WTC11 (cell line): ENCODE data around the gene SLC35F2. TPM values are rescaled to one million over a fixed set of nuclear protein-coding genes. Genes with fewer than 3 reads are reported as not detected.

Experiments
- ATAC-seq: fragments of 200-7000 bp; cut with Tn5 transposase; 2 replicates; pipeline ENCODE4 v1.10.0; 2021; ENCODE audit warnings: mild to moderate bottlenecking, moderate library complexity
- CTCF ChIA-PET: fragments of 300-600 bp; sonication (Branson Sonifier 250); formaldehyde crosslinking; loops from one replicate; lab custom pipeline; 2021; ENCODE audit warnings: antibody characterized with exemption; lab: Charles Lee
- POLR2A ChIA-PET: fragments of 350-600 bp; sonication (Branson Sonifier 250); formaldehyde crosslinking; loops from one replicate; lab custom pipeline; 2021; ENCODE audit warnings: antibody characterized with exemption; lab: Charles Lee
- DNase-seq: peaks from one replicate; pipeline ENCODE4 v3.0.0; 2021; ENCODE audit warnings: low spot score
- H3K27ac Mint-ChIP-seq: 2 replicates; pipeline ENCODE4 v1.8.0; 2021; ENCODE audit warnings: mixed read lengths
- H3K27me3 Mint-ChIP-seq: 2 replicates; pipeline ENCODE4 v1.8.0; 2021; ENCODE audit warnings: low read depth, mild to moderate bottlenecking, moderate library complexity, mixed read lengths
- H3K36me3 Mint-ChIP-seq: 2 replicates; pipeline ENCODE4 v1.8.0; 2021; ENCODE audit warnings: mixed read lengths
- H3K4me1 Mint-ChIP-seq: 2 replicates; pipeline ENCODE4 v1.8.0; 2022; ENCODE audit warnings: mixed read lengths
- H3K4me3 Mint-ChIP-seq: 2 replicates; pipeline ENCODE4 v1.8.0; 2021; ENCODE audit warnings: mild to moderate bottlenecking, moderate library complexity, mixed read lengths
- H3K9me3 Mint-ChIP-seq: 2 replicates; pipeline ENCODE4 v1.8.0; 2021; ENCODE audit warnings: mixed read lengths
- AR ChIP-seq: fragments of 250-450 bp; sonication (Bioruptor Pico); IDR thresholded peaks from 2 replicates; pipeline ENCODE4 v1.9.0; 2021; ENCODE audit warnings: mild to moderate bottlenecking
- JUN ChIP-seq: sonication (generic); formaldehyde crosslinking; IDR thresholded peaks from 2 replicates; pipeline ENCODE4 v1.8.0; 2023; ENCODE audit warnings: mild to moderate bottlenecking, missing genetic modification reagents
- MAX ChIP-seq: sonication (generic); formaldehyde crosslinking; IDR thresholded peaks from 2 replicates; pipeline ENCODE4 v1.8.0; 2022; ENCODE audit warnings: mild to moderate bottlenecking, missing genetic modification reagents
- MLX ChIP-seq: sonication (generic); formaldehyde crosslinking; IDR thresholded peaks from 2 replicates; pipeline ENCODE4 v1.8.1; 2023; ENCODE audit warnings: mild to moderate bottlenecking, missing genetic modification reagents, moderate library complexity
- NFATC4 ChIP-seq: fragments of 250-450 bp; sonication (Bioruptor Pico); IDR thresholded peaks from 2 replicates; pipeline ENCODE4 v1.9.0; 2021; ENCODE audit warnings: mild to moderate bottlenecking
- NR2C2 ChIP-seq: sonication (generic); formaldehyde crosslinking; IDR thresholded peaks from 2 replicates; pipeline ENCODE4 v1.8.0; 2022; ENCODE audit warnings: mild to moderate bottlenecking, missing genetic modification reagents
- SMAD3 ChIP-seq: sonication (generic); formaldehyde crosslinking; IDR thresholded peaks from 2 replicates; pipeline ENCODE4 v1.8.0; 2022; ENCODE audit warnings: missing genetic modification reagents, mild to moderate bottlenecking, borderline replicate concordance
- SMAD4 ChIP-seq: sonication (generic); formaldehyde crosslinking; IDR thresholded peaks from 2 replicates; pipeline ENCODE4 v1.8.0; 2022; ENCODE audit warnings: mild to moderate bottlenecking, missing genetic modification reagents
- ZNF219 ChIP-seq: sonication (generic); formaldehyde crosslinking; IDR thresholded peaks from 2 replicates; pipeline ENCODE4 v1.8.0; 2023; ENCODE audit warnings: missing genetic modification reagents, mild to moderate bottlenecking, borderline replicate concordance
- ZNF423 ChIP-seq: fragments of 250-450 bp; sonication (Bioruptor Pico); IDR thresholded peaks from 2 replicates; pipeline ENCODE4 v2.1.2; 2022; ENCODE audit warnings: mild to moderate bottlenecking, moderate library complexity
- total RNA-seq: library from RNA; stranded (reverse); gene quantifications from 3 replicates; pipeline ENCODE4 v1.2.3, GENCODE V29; 2021
- TF ChIP-seq, protein P1 (sequence below): sonication (generic); formaldehyde crosslinking; IDR thresholded peaks from 2 replicates; pipeline ENCODE4 v1.8.1; 2023; ENCODE audit warnings: mild to moderate bottlenecking, moderate library complexity, missing genetic modification reagents
- TF ChIP-seq, protein P2 (sequence below): sonication (generic); formaldehyde crosslinking; IDR thresholded peaks from 2 replicates; pipeline ENCODE4 v1.8.1; 2022; ENCODE audit warnings: missing genetic modification reagents, borderline replicate concordance
- TF ChIP-seq, protein P3 (sequence below): sonication (generic); formaldehyde crosslinking; IDR thresholded peaks from 2 replicates; pipeline ENCODE4 v1.8.1; 2022; ENCODE audit warnings: mild to moderate bottlenecking, moderate library complexity, missing genetic modification reagents
- TF ChIP-seq, protein P4 (sequence below): sonication (generic); formaldehyde crosslinking; IDR thresholded peaks from 2 replicates; pipeline ENCODE4 v1.8.1; 2023; ENCODE audit warnings: mild to moderate bottlenecking, missing genetic modification reagents
- TF ChIP-seq, protein P5 (sequence below): fragments of 250-450 bp; sonication (Bioruptor Pico); conservative IDR thresholded peaks from 2 replicates; pipeline ENCODE4 v1.9.0; 2021; ENCODE audit warnings: mild to moderate bottlenecking

The SLC35F2 gene
- total RNA-seq, 1 experiment from 2014 or later, result 27.1 TPM

DNA sequence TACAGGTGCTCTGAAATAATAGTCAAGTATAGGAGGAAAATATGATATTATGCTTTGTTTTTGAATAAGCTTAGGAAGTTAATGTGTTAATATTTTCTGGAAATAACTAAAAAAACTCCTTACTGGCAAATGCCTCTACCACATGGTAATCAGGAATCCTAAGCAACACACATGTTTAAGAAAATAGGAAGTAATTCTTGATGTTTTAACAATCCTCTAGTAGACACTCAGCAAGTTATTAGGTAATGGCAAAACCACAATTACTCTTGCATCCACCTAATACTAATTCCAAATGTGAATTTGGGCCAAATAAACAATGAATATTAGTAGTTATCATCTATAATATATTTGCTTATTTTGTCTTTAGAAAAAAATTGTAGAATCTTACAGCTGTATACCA lies 53.6 kb downstream of the SLC35F2 start:
- ChIA-PET CTCF (no interaction called here), POLR2A (no interaction called here)
- H3K27ac Mint-ChIP-seq, result no peak overlapping the region
- no peak for DNase-seq
- H3K27me3 Mint-ChIP-seq, result no peaks in the 10 kb centered on the region
- H3K4me1 Mint-ChIP-seq, result no peaks in the 10 kb centered on the region; the same call in 1 of the 2 replicates
- peaks cover 24% of the 10 kb centered on the region for H3K36me3 Mint-ChIP-seq
- TF ChIP-seq JUN (CRISPR knock-in tag), result no peak
- no peak for TF ChIP-seq ZNF423 (CRISPR knock-in tag)
- TF ChIP-seq, protein P1, sequence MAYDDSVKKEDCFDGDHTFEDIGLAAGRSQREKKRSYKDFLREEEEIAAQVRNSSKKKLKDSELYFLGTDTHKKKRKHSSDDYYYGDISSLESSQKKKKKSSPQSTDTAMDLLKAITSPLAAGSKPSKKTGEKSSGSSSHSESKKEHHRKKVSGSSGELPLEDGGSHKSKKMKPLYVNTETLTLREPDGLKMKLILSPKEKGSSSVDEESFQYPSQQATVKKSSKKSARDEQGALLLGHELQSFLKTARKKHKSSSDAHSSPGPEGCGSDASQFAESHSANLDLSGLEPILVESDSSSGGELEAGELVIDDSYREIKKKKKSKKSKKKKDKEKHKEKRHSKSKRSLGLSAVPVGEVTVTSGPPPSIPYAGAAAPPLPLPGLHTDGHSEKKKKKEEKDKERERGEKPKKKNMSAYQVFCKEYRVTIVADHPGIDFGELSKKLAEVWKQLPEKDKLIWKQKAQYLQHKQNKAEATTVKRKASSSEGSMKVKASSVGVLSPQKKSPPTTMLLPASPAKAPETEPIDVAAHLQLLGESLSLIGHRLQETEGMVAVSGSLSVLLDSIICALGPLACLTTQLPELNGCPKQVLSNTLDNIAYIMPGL, result no peak
- TF ChIP-seq, protein P2, sequence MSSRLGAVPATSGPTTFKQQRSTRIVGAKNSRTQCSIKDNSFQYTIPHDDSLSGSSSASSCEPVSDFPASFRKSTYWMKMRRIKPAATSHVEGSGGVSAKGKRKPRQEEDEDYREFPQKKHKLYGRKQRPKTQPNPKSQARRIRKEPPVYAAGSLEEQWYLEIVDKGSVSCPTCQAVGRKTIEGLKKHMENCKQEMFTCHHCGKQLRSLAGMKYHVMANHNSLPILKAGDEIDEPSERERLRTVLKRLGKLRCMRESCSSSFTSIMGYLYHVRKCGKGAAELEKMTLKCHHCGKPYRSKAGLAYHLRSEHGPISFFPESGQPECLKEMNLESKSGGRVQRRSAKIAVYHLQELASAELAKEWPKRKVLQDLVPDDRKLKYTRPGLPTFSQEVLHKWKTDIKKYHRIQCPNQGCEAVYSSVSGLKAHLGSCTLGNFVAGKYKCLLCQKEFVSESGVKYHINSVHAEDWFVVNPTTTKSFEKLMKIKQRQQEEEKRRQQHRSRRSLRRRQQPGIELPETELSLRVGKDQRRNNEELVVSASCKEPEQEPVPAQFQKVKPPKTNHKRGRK (CRISPR knock-in tag), result no peak
- TF ChIP-seq SMAD3, result no peak
- TF ChIP-seq MLX (CRISPR knock-in tag), result no peak
- TF ChIP-seq, protein P3, sequence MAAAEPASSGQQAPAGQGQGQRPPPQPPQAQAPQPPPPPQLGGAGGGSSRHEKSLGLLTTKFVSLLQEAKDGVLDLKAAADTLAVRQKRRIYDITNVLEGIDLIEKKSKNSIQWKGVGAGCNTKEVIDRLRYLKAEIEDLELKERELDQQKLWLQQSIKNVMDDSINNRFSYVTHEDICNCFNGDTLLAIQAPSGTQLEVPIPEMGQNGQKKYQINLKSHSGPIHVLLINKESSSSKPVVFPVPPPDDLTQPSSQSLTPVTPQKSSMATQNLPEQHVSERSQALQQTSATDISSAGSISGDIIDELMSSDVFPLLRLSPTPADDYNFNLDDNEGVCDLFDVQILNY (CRISPR knock-in tag), result no peak
- TF ChIP-seq MAX (CRISPR knock-in tag), result no peak
- TF ChIP-seq SMAD4 (CRISPR knock-in tag), result no peak
- TF ChIP-seq AR (CRISPR knock-in tag), result no peak
- TF ChIP-seq ZNF219 (CRISPR knock-in tag), result no peak
- TF ChIP-seq, protein P4, sequence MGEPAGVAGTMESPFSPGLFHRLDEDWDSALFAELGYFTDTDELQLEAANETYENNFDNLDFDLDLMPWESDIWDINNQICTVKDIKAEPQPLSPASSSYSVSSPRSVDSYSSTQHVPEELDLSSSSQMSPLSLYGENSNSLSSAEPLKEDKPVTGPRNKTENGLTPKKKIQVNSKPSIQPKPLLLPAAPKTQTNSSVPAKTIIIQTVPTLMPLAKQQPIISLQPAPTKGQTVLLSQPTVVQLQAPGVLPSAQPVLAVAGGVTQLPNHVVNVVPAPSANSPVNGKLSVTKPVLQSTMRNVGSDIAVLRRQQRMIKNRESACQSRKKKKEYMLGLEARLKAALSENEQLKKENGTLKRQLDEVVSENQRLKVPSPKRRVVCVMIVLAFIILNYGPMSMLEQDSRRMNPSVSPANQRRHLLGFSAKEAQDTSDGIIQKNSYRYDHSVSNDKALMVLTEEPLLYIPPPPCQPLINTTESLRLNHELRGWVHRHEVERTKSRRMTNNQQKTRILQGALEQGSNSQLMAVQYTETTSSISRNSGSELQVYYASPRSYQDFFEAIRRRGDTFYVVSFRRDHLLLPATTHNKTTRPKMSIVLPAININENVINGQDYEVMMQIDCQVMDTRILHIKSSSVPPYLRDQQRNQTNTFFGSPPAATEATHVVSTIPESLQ (CRISPR knock-in tag), result no peak
- no peak for TF ChIP-seq NFATC4
- TF ChIP-seq, all 79 proteins: peak for 0
- Mint-ChIP-seq H3K9me3 (no peaks in the 10 kb centered on the region), H3K4me3 (no peak overlapping the region)
- ATAC-seq, result no peak

DNA sequence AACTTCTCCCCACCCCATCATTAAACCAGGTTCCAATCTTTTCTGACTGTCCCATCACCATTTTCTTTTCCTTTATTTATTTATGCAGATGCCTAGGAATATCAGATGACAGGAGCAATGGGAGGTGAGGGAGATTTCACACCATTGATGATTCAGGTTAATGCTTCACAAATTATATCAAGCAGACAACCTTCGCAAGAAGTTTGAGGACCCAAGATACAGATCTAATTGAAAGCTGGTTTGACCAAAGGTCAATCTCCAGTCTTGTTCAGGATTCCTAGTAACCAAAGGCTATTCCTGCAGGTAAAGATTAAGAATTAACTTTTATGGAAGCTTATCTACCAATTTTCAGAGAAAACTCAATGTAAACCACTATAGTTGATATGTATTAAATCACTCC lies 54.4 kb downstream of the SLC35F2 start:
- H3K9me3 Mint-ChIP-seq, result no peaks in the 10 kb centered on the region

More for the DNA sequence above, 54.4 kb downstream of the SLC35F2 start:
- no peaks in the 10 kb centered on the region for H3K27me3 Mint-ChIP-seq
- DNase-seq (no peak), ATAC-seq (no peak)
- H3K36me3 Mint-ChIP-seq, result peaks cover 24% of the 10 kb centered on the region
- TF ChIP-seq, protein P5, sequence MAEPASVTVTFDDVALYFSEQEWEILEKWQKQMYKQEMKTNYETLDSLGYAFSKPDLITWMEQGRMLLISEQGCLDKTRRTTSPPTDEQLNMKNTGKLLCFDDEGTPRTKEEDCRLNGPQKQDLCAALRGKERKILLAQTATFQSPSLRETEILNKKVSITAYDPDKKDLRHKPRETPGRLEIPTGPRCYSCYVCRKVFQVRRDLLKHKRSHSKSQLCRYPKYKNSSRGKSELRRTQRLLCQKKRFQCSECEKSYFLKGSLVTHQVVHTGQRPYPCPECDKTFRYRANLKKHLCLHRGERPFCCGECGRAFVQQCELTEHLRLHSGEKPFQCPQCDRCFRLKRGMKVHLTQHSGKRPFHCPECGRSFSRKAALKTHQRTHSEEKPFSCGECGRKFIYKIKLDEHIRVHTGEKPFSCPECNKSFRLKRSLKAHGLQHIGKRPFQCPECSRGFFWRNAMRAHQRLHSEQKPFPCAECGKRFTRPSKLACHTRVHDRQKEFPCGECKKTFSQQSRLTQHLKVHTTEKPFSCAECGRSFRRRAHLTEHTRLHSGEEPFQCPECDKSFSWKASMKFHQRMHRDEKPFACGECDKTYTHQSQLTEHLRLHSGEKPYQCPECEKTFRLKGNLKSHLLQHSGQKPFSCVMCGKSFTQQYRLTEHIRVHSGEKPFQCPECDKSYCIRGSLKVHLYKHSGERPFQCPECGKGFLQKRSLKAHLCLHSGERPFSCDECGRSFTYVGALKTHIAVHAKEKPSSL (CRISPR knock-in tag), result no peak
- no peak for TF ChIP-seq NR2C2 (CRISPR knock-in tag)
- no peaks in the 10 kb centered on the region; the same call in 1 of the 2 replicates for H3K4me1 Mint-ChIP-seq
- ChIA-PET POLR2A (no interaction called here), CTCF (no interaction called here)
- H3K27ac Mint-ChIP-seq, result no peak overlapping the region
- no peak overlapping the region for H3K4me3 Mint-ChIP-seq
